Neural cell (in vitro differentiated cells): ENCODE results near the gene AZIN2.

Source experiments
- EP300 ChIP-seq: fragments of 450-650 bp; conservative IDR thresholded peaks from 2 replicates; pipeline ENCODE4 v1.6.1; 2014; ENCODE audit warnings: antibody characterized with exemption, mild to moderate bottlenecking, moderate library complexity; ENCODE audit not compliant: poor library complexity, severe bottlenecking
- EZH2 ChIP-seq: fragments of 200-600, 300-800 bp; shearing (Covaris generic), sonication (generic); IDR thresholded peaks from 2 replicates; pipeline ENCODE4 v1.6.1; 2014; ENCODE audit warnings: antibody characterized with exemption, low read length, borderline replicate concordance, mild to moderate bottlenecking; ENCODE audit not compliant: insufficient read depth, poor library complexity, severe bottlenecking
- POLR2AphosphoS5 ChIP-seq: IDR thresholded peaks from 2 replicates; pipeline ENCODE4 v1.6.1; 2012
- SMC3 ChIP-seq: fragments of 450-650 bp; conservative IDR thresholded peaks from 2 replicates; pipeline ENCODE4 v1.6.1; 2014; ENCODE audit warnings: antibody characterized with exemption, mild to moderate bottlenecking, moderate library complexity; ENCODE audit not compliant: poor library complexity
- TAF1 ChIP-seq: IDR thresholded peaks from 2 replicates; pipeline ENCODE4 v1.6.1; 2012; ENCODE audit warnings: low read depth
- TF ChIP-seq, protein P1 (sequence below): fragments of 450-650 bp; IDR thresholded peaks from 2 replicates; pipeline ENCODE4 v1.5.1; 2014; ENCODE audit warnings: antibody characterized with exemption, mild to moderate bottlenecking, moderate library complexity; ENCODE audit not compliant: poor library complexity, severe bottlenecking

- TF ChIP-seq EZH2: no peak
- TF ChIP-seq, protein P1, sequence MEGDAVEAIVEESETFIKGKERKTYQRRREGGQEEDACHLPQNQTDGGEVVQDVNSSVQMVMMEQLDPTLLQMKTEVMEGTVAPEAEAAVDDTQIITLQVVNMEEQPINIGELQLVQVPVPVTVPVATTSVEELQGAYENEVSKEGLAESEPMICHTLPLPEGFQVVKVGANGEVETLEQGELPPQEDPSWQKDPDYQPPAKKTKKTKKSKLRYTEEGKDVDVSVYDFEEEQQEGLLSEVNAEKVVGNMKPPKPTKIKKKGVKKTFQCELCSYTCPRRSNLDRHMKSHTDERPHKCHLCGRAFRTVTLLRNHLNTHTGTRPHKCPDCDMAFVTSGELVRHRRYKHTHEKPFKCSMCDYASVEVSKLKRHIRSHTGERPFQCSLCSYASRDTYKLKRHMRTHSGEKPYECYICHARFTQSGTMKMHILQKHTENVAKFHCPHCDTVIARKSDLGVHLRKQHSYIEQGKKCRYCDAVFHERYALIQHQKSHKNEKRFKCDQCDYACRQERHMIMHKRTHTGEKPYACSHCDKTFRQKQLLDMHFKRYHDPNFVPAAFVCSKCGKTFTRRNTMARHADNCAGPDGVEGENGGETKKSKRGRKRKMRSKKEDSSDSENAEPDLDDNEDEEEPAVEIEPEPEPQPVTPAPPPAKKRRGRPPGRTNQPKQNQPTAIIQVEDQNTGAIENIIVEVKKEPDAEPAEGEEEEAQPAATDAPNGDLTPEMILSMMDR: no peak
- no peak for TF ChIP-seq EP300
- TF ChIP-seq TAF1: no peak
- TF ChIP-seq SMC3: no peak
- TF ChIP-seq POLR2AphosphoS5: no peak
Observed at GRCh38 chr1:33092438-33092837, 11.5 kb downstream of the AZIN2 start.
